Measurements from ENCODE around the gene ZFYVE9.

- TF ChIP-seq GATA2 (IDR thresholded peaks at IDR 0.05; ENCODE audit: low read depth, low read length) (no peak), GATA3 (IDR thresholded peaks at IDR 0.05; ENCODE audit: low read depth, low read length) (no peak)
These were observed 37.2 kb downstream of the ZFYVE9 start for GRCh38 chr1:52179073-52179472.

Measured in SH-SY5Y (cell line).